ENCODE results near the gene CD82. TPM values are rescaled to one million over a fixed set of nuclear protein-coding genes. Genes with fewer than 3 reads are reported as not detected.
"Not testable (repeated sequence)": the region's sequence is repeated elsewhere in the genome, so short reads cannot be mapped to it uniquely, and the experiment has no call there.

CD82 gene
- total and polyA plus RNA-seq, 7 donors: 4.2 to 67.4 (median 11.4) TPM

- WGBS, 2 donors: 93 to 95% methylated on average over 9 of the region's 9 CpGs
- Histone ChIP-seq H3K4me1 (peaks cover 0 to 4% (median 0%) of the 10 kb centered on the region in 4 donors), H3K4me3 (no peak overlapping the region), H3K9me3 (no peaks in the 10 kb centered on the region), H3K27me3 (no peaks in the 10 kb centered on the region), H3K36me3 (no peaks in the 10 kb centered on the region), H3K27ac (no peak overlapping the region)
- intact Hi-C loops (cut with DNase I): no loop called here
- DNase-seq: no peak
- TF ChIP-seq EP300 (IDR thresholded peaks at IDR 0.05) (no peak), POLR2A (IDR thresholded peaks at IDR 0.05) (no peak), POLR2AphosphoS5 (IDR thresholded peaks at IDR 0.05) (no peak)
- TF ChIP-seq, protein P1, sequence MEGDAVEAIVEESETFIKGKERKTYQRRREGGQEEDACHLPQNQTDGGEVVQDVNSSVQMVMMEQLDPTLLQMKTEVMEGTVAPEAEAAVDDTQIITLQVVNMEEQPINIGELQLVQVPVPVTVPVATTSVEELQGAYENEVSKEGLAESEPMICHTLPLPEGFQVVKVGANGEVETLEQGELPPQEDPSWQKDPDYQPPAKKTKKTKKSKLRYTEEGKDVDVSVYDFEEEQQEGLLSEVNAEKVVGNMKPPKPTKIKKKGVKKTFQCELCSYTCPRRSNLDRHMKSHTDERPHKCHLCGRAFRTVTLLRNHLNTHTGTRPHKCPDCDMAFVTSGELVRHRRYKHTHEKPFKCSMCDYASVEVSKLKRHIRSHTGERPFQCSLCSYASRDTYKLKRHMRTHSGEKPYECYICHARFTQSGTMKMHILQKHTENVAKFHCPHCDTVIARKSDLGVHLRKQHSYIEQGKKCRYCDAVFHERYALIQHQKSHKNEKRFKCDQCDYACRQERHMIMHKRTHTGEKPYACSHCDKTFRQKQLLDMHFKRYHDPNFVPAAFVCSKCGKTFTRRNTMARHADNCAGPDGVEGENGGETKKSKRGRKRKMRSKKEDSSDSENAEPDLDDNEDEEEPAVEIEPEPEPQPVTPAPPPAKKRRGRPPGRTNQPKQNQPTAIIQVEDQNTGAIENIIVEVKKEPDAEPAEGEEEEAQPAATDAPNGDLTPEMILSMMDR (IDR thresholded peaks at IDR 0.05): no peak
Observed at GRCh38 chr11:44654057-44654456, 88.6 kb downstream of the CD82 start.

- Histone ChIP-seq H3K36me3 (no peaks in the 10 kb centered on the region), H3K27ac (no peak overlapping the region), H3K27me3 (no peaks in the 10 kb centered on the region), H3K4me3 (no peak overlapping the region), H3K4me1 (peaks cover 0 to 10% (median 0%) of the 10 kb centered on the region in 4 donors), H3K9me3 (no peaks in the 10 kb centered on the region)
- intact Hi-C loops (cut with DNase I): no loop called here
- no peak for TF ChIP-seq EP300 (IDR thresholded peaks at IDR 0.05)
- TF ChIP-seq POLR2A (IDR thresholded peaks at IDR 0.05): no peak
- TF ChIP-seq, protein P1 (IDR thresholded peaks at IDR 0.05): no peak
- no peak for TF ChIP-seq POLR2AphosphoS5 (IDR thresholded peaks at IDR 0.05)
- DNase-seq: no peak
- 92 to 94% methylated on average over 10 of the region's 10 CpGs for WGBS, 2 donors
Observed at GRCh38 chr11:44654596-44654995, 89.1 kb downstream of the CD82 start.

DNA sequence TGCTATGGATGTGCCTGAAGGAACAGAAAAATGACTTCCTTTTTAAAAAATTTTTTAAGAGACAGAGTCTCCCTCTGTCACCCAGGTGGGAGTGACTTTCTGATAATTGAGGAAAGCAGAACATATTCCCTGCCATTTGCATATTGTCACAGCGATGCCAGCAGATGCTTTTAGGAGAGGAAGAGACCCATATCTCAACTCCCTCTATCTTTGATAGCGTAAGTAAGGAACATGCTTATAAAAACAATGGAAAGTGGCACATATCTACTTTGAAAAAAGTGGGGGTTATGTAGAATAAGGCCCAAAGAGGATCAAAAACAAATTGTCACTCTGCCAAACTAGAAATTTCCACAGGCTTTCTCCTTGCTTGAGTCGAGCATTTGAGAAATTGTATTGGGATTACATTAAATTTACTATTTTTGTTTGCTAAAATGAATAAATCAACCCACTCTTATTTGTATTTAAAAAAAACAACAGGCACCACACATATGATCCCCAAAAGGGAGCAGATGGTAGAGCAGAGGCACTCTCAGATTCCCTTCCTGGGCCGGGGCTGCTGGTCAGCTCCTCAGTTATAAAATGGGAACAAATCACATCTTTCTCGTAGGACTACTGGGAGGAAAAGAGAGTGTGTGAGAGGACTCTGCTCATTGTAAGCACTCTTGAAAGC lies 92.5 kb downstream of the CD82 start:
- TF ChIP-seq POLR2AphosphoS5 (IDR thresholded peaks at IDR 0.05): no peak
- 66 to 77% methylated on average over 5 of the region's 5 CpGs for WGBS, 2 donors
- intact Hi-C loops (cut with DNase I): no loop called here

GRCh38 chr11:44658506-44658850 lies 93.0 kb downstream of the CD82 start:
- intact Hi-C loops (cut with DNase I): no loop called here
- TF ChIP-seq POLR2AphosphoS5 (IDR thresholded peaks at IDR 0.05) (no peak), POLR2A (IDR thresholded peaks at IDR 0.05) (no peak), EP300 (IDR thresholded peaks at IDR 0.05) (no peak)
- TF ChIP-seq, protein P1 (IDR thresholded peaks at IDR 0.05): no peak
- WGBS, 2 donors: 16 to 34% methylated on average over 3 of the region's 3 CpGs
- Histone ChIP-seq H3K27me3 (no peaks in the 10 kb centered on the region), H3K4me3 (no peak overlapping the region), H3K9me3 (no peaks in the 10 kb centered on the region), H3K36me3 (no peaks in the 10 kb centered on the region), H3K27ac (no peak overlapping the region), H3K4me1 (peaks cover 0 to 17% (median 3%) of the 10 kb centered on the region in 4 donors)
- DNase-seq: no peak

More for the DNA sequence above, 92.5 kb downstream of the CD82 start:
- H3K27ac ChIP-seq: no peak overlapping the region
- peaks cover 0 to 17% (median 3%) of the 10 kb centered on the region in 4 donors for H3K4me1 ChIP-seq
- no peaks in the 10 kb centered on the region for H3K9me3 ChIP-seq
- DNase-seq: no peak
- no peaks in the 10 kb centered on the region for H3K36me3 ChIP-seq
- H3K27me3 ChIP-seq: no peaks in the 10 kb centered on the region
- no peak overlapping the region for H3K4me3 ChIP-seq

GRCh38 chr11:44659641-44660040 lies 94.2 kb downstream of the CD82 start:
- TF ChIP-seq EP300 (IDR thresholded peaks at IDR 0.05) (peak; percentile 72 to 98 (median 86)), POLR2A (IDR thresholded peaks at IDR 0.05) (no peak), POLR2AphosphoS5 (IDR thresholded peaks at IDR 0.05) (peak; percentile 60 to 89 (median 72))
- TF ChIP-seq, protein P1 (IDR thresholded peaks at IDR 0.05): no peak
- intact Hi-C loops (cut with DNase I): no loop called here
- Histone ChIP-seq H3K36me3 (no peaks in the 10 kb centered on the region), H3K4me1 (peaks cover 0 to 17% (median 3%) of the 10 kb centered on the region in 4 donors), H3K9me3 (no peaks in the 10 kb centered on the region), H3K4me3 (no peak overlapping the region), H3K27ac (peak overlapping the region in 3 of 4 donors; percentile 57 to 76 (median 59)), H3K27me3 (no peaks in the 10 kb centered on the region)
- peak; percentile 93 for DNase-seq
- 54 to 63% methylated on average over 4 of the region's 4 CpGs for WGBS, 2 donors

- intact Hi-C loops (cut with DNase I); H3K4me3 ChIP-seq; H3K9me3 ChIP-seq; H3K27me3 ChIP-seq; DNase-seq; H3K36me3 ChIP-seq: not testable (repeated sequence)
- H3K4me1 ChIP-seq: peaks cover 0 to 17% (median 3%) of the 10 kb centered on the region in 4 donors
- peak overlapping the region in 1 of 4 donors; percentile 76 for H3K27ac ChIP-seq
- WGBS, 2 donors: 89 to 96% methylated on average over 3 of the region's 3 CpGs
Observed at GRCh38 chr11:44660535-44660934, 95.1 kb downstream of the CD82 start.
